ENCODE measurements around the gene CD247.

GRCh38 chr1:167412072-167412471, 106.3 kb downstream of the CD247 start:
- TF ChIP-seq CHD2 (IDR thresholded peaks at IDR 0.05; ENCODE audit: borderline replicate concordance, low read depth, low read length) (no peak), EZH2 (IDR thresholded peaks at IDR 0.05; ENCODE audit: borderline replicate concordance, control insufficient read depth, low read depth, low read length) (no peak), BACH1 (IDR thresholded peaks at IDR 0.05; ENCODE audit: borderline replicate concordance) (no peak), POLR2AphosphoS5 (IDR thresholded peaks at IDR 0.05; ENCODE audit: low read length) (no peak), BCLAF1 (IDR thresholded peaks at IDR 0.05) (no peak)
